Measurements from ENCODE around the gene TM7SF3. TPM values are rescaled to one million over a fixed set of nuclear protein-coding genes. Genes with fewer than 3 reads are reported as not detected.

TM7SF3 gene
- total and polyA plus RNA-seq, 11 donors = 5.8 to 84.0 (median 18.7) TPM

- WGBS, 4 donors = 90 to 96% (median 91%) methylated on average over 2 of the region's 2 CpGs
- H3K4me1 ChIP-seq = peaks cover 0 to 49% (median 2%) of the 10 kb centered on the region in 12 donors
- DNase-seq (no peak), ATAC-seq (no peak)
- TF ChIP-seq, protein P1, sequence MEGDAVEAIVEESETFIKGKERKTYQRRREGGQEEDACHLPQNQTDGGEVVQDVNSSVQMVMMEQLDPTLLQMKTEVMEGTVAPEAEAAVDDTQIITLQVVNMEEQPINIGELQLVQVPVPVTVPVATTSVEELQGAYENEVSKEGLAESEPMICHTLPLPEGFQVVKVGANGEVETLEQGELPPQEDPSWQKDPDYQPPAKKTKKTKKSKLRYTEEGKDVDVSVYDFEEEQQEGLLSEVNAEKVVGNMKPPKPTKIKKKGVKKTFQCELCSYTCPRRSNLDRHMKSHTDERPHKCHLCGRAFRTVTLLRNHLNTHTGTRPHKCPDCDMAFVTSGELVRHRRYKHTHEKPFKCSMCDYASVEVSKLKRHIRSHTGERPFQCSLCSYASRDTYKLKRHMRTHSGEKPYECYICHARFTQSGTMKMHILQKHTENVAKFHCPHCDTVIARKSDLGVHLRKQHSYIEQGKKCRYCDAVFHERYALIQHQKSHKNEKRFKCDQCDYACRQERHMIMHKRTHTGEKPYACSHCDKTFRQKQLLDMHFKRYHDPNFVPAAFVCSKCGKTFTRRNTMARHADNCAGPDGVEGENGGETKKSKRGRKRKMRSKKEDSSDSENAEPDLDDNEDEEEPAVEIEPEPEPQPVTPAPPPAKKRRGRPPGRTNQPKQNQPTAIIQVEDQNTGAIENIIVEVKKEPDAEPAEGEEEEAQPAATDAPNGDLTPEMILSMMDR (IDR thresholded peaks at IDR 0.05) = no peak
- TF ChIP-seq POLR2A (IDR thresholded peaks at IDR 0.05) = no peak
- H3K36me3 ChIP-seq = peaks cover 0 to 23% (median 0%) of the 10 kb centered on the region in 9 donors
- no peak overlapping the region for H3K4me3 ChIP-seq
- no peak overlapping the region for H3K27ac ChIP-seq
- intact Hi-C loops (cut with DNase I) = no loop called here
- no peaks in the 10 kb centered on the region for H3K27me3 ChIP-seq
- H3K9me3 ChIP-seq = no peaks in the 10 kb centered on the region
These were observed 8.7 kb downstream of the TM7SF3 start for GRCh38 chr12:27005495-27005894.

- no peaks in the 10 kb centered on the region for H3K9me3 ChIP-seq
- 89 to 93% (median 92%) methylated on average over 6 of the region's 6 CpGs for WGBS, 4 donors
These were observed 10.5 kb downstream of the TM7SF3 start for GRCh38 chr12:27003421-27004381.

GRCh38 chr12:27002141-27002540 lies 12.0 kb downstream of the TM7SF3 start:
- TF ChIP-seq POLR2A (IDR thresholded peaks at IDR 0.05) = no peak
- TF ChIP-seq, protein P1 (IDR thresholded peaks at IDR 0.05) = no peak
- Histone ChIP-seq H3K36me3 (peaks cover 0 to 47% (median 14%) of the 10 kb centered on the region in 9 donors), H3K4me1 (peaks cover 0 to 33% (median 0%) of the 10 kb centered on the region in 12 donors), H3K4me3 (no peak overlapping the region), H3K27ac (peak overlapping the region in 1 of 12 donors; percentile 46), H3K9me3 (no peaks in the 10 kb centered on the region), H3K27me3 (no peaks in the 10 kb centered on the region)
- DNase-seq (no peak), ATAC-seq (no peak)
- intact Hi-C loops (cut with DNase I) = no loop called here
- 76 to 98% (median 85%) methylated on average over 5 of the region's 5 CpGs for WGBS, 4 donors

More at GRCh38 chr12:27003421-27004381, 10.5 kb downstream of the TM7SF3 start:
- TF ChIP-seq, protein P1 (IDR thresholded peaks at IDR 0.05) = no peak
- TF ChIP-seq POLR2A (IDR thresholded peaks at IDR 0.05) = no peak
- intact Hi-C loops (cut with DNase I) = no loop called here
- peaks cover 0 to 31% (median 12%) of the 10 kb centered on the region in 9 donors for H3K36me3 ChIP-seq
- ATAC-seq (no peak), DNase-seq (no peak)
- H3K27ac ChIP-seq = no peak overlapping the region
- H3K4me3 ChIP-seq = no peak overlapping the region
- no peaks in the 10 kb centered on the region for H3K27me3 ChIP-seq
- H3K4me1 ChIP-seq = peaks cover 0 to 39% (median under 1%) of the 10 kb centered on the region in 12 donors

DNA sequence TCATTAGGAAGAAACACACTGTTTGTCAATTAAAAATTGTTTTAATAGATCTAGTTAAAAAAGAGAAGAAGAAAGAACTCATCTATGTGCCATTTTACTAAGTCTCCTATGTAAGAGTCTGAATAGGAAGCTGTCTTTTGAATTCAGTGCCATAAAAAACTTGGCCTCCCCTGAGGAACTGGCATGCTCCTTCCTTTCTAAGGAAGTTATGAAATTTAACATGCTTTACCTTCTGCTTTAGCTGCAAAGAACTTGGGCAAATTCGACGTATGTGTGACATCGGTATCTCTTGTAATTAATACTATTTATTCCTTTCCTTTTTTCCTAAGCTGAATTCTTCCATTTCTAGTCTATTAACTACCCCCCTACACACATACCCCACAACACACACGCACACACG lies 12.5 kb downstream of the TM7SF3 start:
- no peaks in the 10 kb centered on the region for H3K27me3 ChIP-seq
- 88 to 90% (median 88%) methylated on average over 5 of the region's 5 CpGs for WGBS, 4 donors

More for the DNA sequence above, 12.5 kb downstream of the TM7SF3 start:
- Histone ChIP-seq H3K4me1 (peaks cover 0 to 33% (median 0%) of the 10 kb centered on the region in 12 donors), H3K36me3 (peaks cover 0 to 51% (median 14%) of the 10 kb centered on the region in 9 donors), H3K27ac (peak overlapping the region in 1 of 12 donors; percentile 46), H3K4me3 (no peak overlapping the region), H3K9me3 (no peaks in the 10 kb centered on the region)
- intact Hi-C loops (cut with DNase I) = no loop called here
- ATAC-seq = no peak
- DNase-seq = no peak
- TF ChIP-seq, protein P1 (IDR thresholded peaks at IDR 0.05) = no peak
- no peak for TF ChIP-seq POLR2A (IDR thresholded peaks at IDR 0.05)
